HepG2 (cell line): ENCODE results near the gene PPIL6.

Experiments
- POLR2A ChIP-seq, 2 experiments: IDR thresholded peaks; 2 replicates each; pipeline ENCODE4 v1.6.1; 2011; ENCODE audit warnings: low read depth in 2 of 2, low read length in 2 of 2, mild to moderate bottlenecking in 1 of 2, moderate library complexity in 1 of 2; ENCODE audit not compliant: insufficient read depth in 1 of 2
- POLR2AphosphoS5 ChIP-seq: IDR thresholded peaks from 2 replicates; pipeline ENCODE4 v1.6.1; 2012; ENCODE audit warnings: low read depth, low read length
- PRDM10 ChIP-seq: sonication (generic); formaldehyde crosslinking; IDR thresholded peaks from 2 replicates; pipeline ENCODE4 v1.4.0; 2020; ENCODE audit warnings: low read depth, missing genetic modification reagents
- REPIN1 ChIP-seq: sonication (generic); formaldehyde crosslinking; IDR thresholded peaks from 2 replicates; pipeline ENCODE4 v1.8.0; 2022; ENCODE audit warnings: missing genetic modification reagents, low read depth, mild to moderate bottlenecking, borderline replicate concordance
- SPEN ChIP-seq: sonication (generic); formaldehyde crosslinking; IDR thresholded peaks from 2 replicates; pipeline ENCODE4 v1.5.1; 2020; ENCODE audit warnings: low read depth, mild to moderate bottlenecking, missing genetic modification reagents
- TARDBP ChIP-seq: sonication (generic); formaldehyde crosslinking; IDR thresholded peaks from 2 replicates; pipeline ENCODE4 v1.8.0; 2022; ENCODE audit warnings: mild to moderate bottlenecking, missing genetic modification reagents
- TEAD3 ChIP-seq: optimal IDR thresholded peaks from 2 replicates; pipeline ENCODE3; 2016; ENCODE audit warnings: borderline replicate concordance
- ZNF296 ChIP-seq: sonication (generic); formaldehyde crosslinking; conservative IDR thresholded peaks from 2 replicates; pipeline ENCODE4 v1.5.0; 2020; ENCODE audit warnings: mild to moderate bottlenecking, missing genetic modification reagents
- ZNF775 ChIP-seq: sonication (generic); formaldehyde crosslinking; IDR thresholded peaks from 2 replicates; pipeline ENCODE4 v1.4.0; 2020; ENCODE audit warnings: missing genetic modification reagents, mild to moderate bottlenecking, moderate library complexity, borderline replicate concordance
- TF ChIP-seq, protein P1 (sequence below): sonication (generic); formaldehyde crosslinking; IDR thresholded peaks from 2 replicates; pipeline ENCODE4 v1.5.0; 2020; ENCODE audit warnings: mild to moderate bottlenecking, missing genetic modification reagents, moderate library complexity

DNA sequence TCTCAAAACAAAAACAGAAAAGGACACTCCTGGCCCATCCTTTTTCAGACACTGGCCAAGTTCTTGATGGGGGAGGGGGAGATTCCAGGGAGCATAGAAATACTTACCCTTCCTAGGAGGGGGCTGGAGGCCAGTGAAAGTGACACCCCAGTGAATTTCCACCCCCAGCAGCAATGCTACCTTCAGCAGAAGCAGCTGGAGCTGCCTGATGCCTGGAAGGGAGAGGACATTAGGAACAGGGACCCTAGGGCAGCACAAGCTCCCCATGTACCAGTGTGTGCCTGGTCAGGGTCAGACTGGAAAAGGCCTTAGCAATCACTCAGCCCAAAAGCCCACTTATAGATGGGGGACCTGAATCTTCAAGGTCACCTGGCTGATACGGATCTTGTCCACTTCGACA, 12.7 kb upstream of the PPIL6 start:
- TF ChIP-seq SPEN (CRISPR knock-in tag) (no peak), ZNF775 (no peak), TARDBP (no peak), TEAD3 (CRISPR knock-in tag) (no peak), PRDM10 (CRISPR knock-in tag) (no peak), POLR2A (IDR thresholded peaks at IDR 0.05; ENCODE audit: insufficient read depth in 1 of 2, low read depth in 2 of 2, low read length in 2 of 2) (no peak), ZNF296 (CRISPR knock-in tag) (no peak), POLR2AphosphoS5 (no peak), REPIN1 (no peak)
- TF ChIP-seq, protein P1, sequence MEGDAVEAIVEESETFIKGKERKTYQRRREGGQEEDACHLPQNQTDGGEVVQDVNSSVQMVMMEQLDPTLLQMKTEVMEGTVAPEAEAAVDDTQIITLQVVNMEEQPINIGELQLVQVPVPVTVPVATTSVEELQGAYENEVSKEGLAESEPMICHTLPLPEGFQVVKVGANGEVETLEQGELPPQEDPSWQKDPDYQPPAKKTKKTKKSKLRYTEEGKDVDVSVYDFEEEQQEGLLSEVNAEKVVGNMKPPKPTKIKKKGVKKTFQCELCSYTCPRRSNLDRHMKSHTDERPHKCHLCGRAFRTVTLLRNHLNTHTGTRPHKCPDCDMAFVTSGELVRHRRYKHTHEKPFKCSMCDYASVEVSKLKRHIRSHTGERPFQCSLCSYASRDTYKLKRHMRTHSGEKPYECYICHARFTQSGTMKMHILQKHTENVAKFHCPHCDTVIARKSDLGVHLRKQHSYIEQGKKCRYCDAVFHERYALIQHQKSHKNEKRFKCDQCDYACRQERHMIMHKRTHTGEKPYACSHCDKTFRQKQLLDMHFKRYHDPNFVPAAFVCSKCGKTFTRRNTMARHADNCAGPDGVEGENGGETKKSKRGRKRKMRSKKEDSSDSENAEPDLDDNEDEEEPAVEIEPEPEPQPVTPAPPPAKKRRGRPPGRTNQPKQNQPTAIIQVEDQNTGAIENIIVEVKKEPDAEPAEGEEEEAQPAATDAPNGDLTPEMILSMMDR (CRISPR knock-in tag) = no peak
